Spleen (tissue), 11 donors: ENCODE results near the gene BACE2. TPM values are rescaled to one million over a fixed set of nuclear protein-coding genes. Genes with fewer than 3 reads are reported as not detected.
A peak's percentile ranks its signal among the peaks of the same experiment; 100 is the strongest.
"Not testable (repeated sequence)": the region's sequence is repeated elsewhere in the genome, so short reads cannot be mapped to it uniquely, and the experiment has no call there.

ENCODE experiments used
- DNase-seq: peaks from one replicate; pipeline ENCODE4 v3.0.0-alpha.2; 2020
- H3K27ac ChIP-seq, 8 donors: fragments of 200-600 bp; sonication (generic) in 7 of 8; 1 replicate in 4 of 8; 2 replicates in 4 of 8; pipeline versions ENCODE4 v1.5.0 to v1.8.0; 2016 to 2021; ENCODE audit warnings: inconsistent platforms in 4 of 8, mild to moderate bottlenecking in 4 of 8, moderate library complexity in 1 of 8
- H3K27me3 ChIP-seq, 7 donors: fragments of 200-600 bp; sonication (generic) in 6 of 7; replicated peaks in 1 of 7; 1 replicate in 4 of 7; 2 replicates in 3 of 7; pipeline versions ENCODE4 v1.5.0 to v1.8.0; 2016 to 2021; ENCODE audit warnings: inconsistent platforms in 3 of 7, mild to moderate bottlenecking in 1 of 7
- H3K36me3 ChIP-seq, 6 donors: fragments of 200-600 bp; sonication (generic) in 5 of 6; 1 replicate in 4 of 6; 2 replicates in 2 of 6; pipeline versions ENCODE4 v1.5.0 to v1.8.0; 2016 to 2021; ENCODE audit warnings: inconsistent platforms in 2 of 6
- H3K4me1 ChIP-seq, 6 donors: fragments of 200-600 bp; sonication (generic) in 5 of 6; 1 replicate in 3 of 6; 2 replicates in 3 of 6; pipeline versions ENCODE4 v1.5.0 to v1.8.0; 2016 to 2021; ENCODE audit warnings: inconsistent platforms in 3 of 6
- H3K4me3 ChIP-seq, 8 donors: fragments of 200-600 bp; sonication (generic) in 7 of 8; 1 replicate in 4 of 8; 2 replicates in 4 of 8; pipeline versions ENCODE4 v1.5.0 to v1.8.0; 2016 to 2021; ENCODE audit warnings: inconsistent platforms in 4 of 8, mild to moderate bottlenecking in 4 of 8, moderate library complexity in 2 of 8
- H3K9me3 ChIP-seq, 8 donors: fragments of 200-600 bp; sonication (generic) in 7 of 8; 1 replicate in 4 of 8; 2 replicates in 4 of 8; pipeline versions ENCODE4 v1.5.0 to v1.8.0; 2016 to 2021; ENCODE audit warnings: inconsistent platforms in 4 of 8
- POLR2A ChIP-seq, 3 donors: fragments of 450-650 bp; IDR thresholded peaks; one replicate each; pipeline ENCODE4 v1.5.1; 2017; ENCODE audit warnings: antibody characterized with exemption in 3 of 3, mild to moderate bottlenecking in 1 of 3
- POLR2AphosphoS5 ChIP-seq, 3 donors: sonication (generic); formaldehyde crosslinking; IDR thresholded peaks; one replicate each; pipeline ENCODE4 v1.5.1; 2017; ENCODE audit warnings: antibody characterized with exemption in 3 of 3
- WGBS, 5 donors: extraction: QIAGEN DNeasy Blood & Tissue Kit in 3 of 5; methylation state at CpG; one replicate each; pipeline versions ENCODE4 v1.1.5 to v1.1.7; 2013 to 2018; 5-methylcytosine and 5-hydroxymethylcytosine counted together
- intact Hi-C: fragments of 100-400 bp; cut with DNase I; formaldehyde crosslinking; loops from one replicate; pipeline ENCODE4 v1.15.0; 2023; ENCODE audit warnings: low total_unique reads
- polyA plus RNA-seq, 3 donors: library from polyadenylated mRNA; stranded (reverse); fragments of 200-250 nt; gene quantifications; one replicate each; pipeline ENCODE4 v1.2.1, GENCODE V29; 2013
- total RNA-seq, 7 donors: library from RNA; depleted of rRNA in 3 of 7; stranded (reverse); fragments of >200 nt in 3 of 7; fragmentation: NEBNext Ultra II Directional in 4 of 7; extraction: Animal tissue kit (Norgen Biotek cat#: 25700) in 4 of 7; gene quantifications; one replicate each; pipeline versions ENCODE4 v1.1.0 to v1.2.1, GENCODE V29; 2016 to 2021
- TF ChIP-seq, protein P1 (sequence below), 11 experiments: fragments of 200-600 bp in 7 of 11; fragments of 450-650 bp in 4 of 11; sonication (generic) in 4 of 11; IDR thresholded peaks in 8 of 11; conservative IDR thresholded peaks in 3 of 11; 1 replicate in 7 of 11; 2 replicates in 4 of 11; pipeline versions ENCODE4 v1.4.0 to v1.8.0; 2016 to 2021; ENCODE audit warnings: antibody characterized with exemption in 11 of 11, inconsistent platforms in 4 of 11, mild to moderate bottlenecking in 1 of 11
- donor health status: healthy with polysubstance abuse.
- donor health status: DM: no; HTN: no; CAD: no; lungs with moderate emphysema.
- donor health status: DM: no; HTN: no; CAD: no.
- donor health status: Bipolar disorder and iron deficiency.
- donor health status: healthy.
- donor health status: DM: no; HTN: no; CAD: no.
- donor health status: DM: yes; HTN: yes; CAD: no.

The BACE2 gene
- total and polyA plus RNA-seq, 10 donors: 19.4 to 54.7 (median 47.1) TPM

DNA sequence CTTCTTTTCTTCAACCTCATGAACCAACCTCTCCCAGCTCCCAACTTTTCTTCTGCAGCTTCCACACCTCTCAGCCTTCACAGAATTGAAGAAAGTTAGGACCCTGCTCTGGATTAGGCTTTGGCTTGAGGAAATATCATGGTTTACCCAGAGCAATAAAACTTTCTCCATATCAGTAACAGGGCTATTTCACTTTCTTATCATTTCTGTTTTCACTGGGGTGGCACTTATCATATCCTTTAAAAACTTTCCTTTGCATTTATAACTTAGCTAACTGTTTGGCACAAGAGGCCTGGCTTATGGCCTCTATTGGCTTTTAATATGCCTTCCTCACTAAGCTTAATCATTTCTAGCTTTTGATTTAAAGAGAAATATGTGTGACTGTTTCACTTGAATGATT is 139.3 kb downstream of the BACE2 start:
- no peak for DNase-seq
- Histone ChIP-seq H3K9me3 (peaks cover 0 to 19% (median 3%) of the 10 kb centered on the region in 8 donors), H3K4me1 (no peaks in the 10 kb centered on the region), H3K4me3 (no peak overlapping the region), H3K27me3 (peaks cover 0 to 35% (median 0%) of the 10 kb centered on the region in 7 donors), H3K36me3 (no peaks in the 10 kb centered on the region), H3K27ac (no peak overlapping the region)
- TF ChIP-seq POLR2A (IDR thresholded peaks at IDR 0.05) (no peak), POLR2AphosphoS5 (IDR thresholded peaks at IDR 0.05) (no peak)
- TF ChIP-seq, protein P1, sequence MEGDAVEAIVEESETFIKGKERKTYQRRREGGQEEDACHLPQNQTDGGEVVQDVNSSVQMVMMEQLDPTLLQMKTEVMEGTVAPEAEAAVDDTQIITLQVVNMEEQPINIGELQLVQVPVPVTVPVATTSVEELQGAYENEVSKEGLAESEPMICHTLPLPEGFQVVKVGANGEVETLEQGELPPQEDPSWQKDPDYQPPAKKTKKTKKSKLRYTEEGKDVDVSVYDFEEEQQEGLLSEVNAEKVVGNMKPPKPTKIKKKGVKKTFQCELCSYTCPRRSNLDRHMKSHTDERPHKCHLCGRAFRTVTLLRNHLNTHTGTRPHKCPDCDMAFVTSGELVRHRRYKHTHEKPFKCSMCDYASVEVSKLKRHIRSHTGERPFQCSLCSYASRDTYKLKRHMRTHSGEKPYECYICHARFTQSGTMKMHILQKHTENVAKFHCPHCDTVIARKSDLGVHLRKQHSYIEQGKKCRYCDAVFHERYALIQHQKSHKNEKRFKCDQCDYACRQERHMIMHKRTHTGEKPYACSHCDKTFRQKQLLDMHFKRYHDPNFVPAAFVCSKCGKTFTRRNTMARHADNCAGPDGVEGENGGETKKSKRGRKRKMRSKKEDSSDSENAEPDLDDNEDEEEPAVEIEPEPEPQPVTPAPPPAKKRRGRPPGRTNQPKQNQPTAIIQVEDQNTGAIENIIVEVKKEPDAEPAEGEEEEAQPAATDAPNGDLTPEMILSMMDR (IDR thresholded peaks at IDR 0.05 in 8 of 11, conservative IDR thresholded peaks at IDR 0.05 in 3 of 11): no peak
- intact Hi-C loops: no loop called here

DNA sequence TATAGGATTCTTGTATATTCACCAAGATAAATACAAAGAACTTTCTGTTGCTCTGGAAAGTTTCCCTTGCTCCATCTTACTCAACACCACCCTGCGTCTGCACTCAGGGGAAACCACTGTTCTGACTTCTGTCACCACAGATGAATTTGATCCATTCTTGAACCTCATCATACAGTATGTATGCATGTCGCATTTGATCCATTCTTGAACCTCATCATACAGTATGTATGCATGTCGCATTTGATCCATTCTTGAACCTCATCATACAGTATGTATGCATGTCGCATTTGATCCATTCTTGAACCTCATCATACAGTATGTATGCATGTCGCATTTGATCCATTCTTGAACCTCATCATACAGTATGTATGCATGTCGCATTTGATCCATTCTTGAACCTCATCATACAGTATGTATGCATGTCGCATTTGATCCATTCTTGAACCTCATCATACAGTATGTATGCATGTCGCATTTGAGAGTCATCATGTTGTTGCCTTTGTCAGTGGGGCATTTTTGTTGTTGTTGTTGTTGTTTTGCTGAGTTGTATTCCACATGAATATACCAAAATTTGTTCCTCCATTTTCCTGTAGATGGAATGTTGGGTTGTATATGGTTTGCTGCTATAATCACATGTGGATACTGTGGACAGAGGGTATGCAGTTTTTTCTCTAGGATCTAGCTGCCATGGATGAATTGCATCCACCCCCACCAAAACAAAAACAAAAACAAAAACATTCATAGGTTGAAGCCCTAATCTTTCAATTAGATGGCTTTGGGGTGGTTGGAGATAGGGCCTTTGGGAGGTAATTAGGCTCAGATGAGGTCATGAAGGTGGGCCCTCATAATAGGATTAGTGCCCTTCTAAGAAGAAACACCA is 145.6 kb downstream of the BACE2 start:
- DNase-seq, H3K4me3 ChIP-seq, H3K27ac ChIP-seq, H3K36me3 ChIP-seq, H3K9me3 ChIP-seq, intact Hi-C loops: not testable (repeated sequence)
- WGBS, 5 donors: 87 to 98% (median 96%) methylated on average over 4 to 6 of the region's 8 CpGs
- Histone ChIP-seq H3K4me1 (peaks cover 3 to 21% (median 14%) of the 10 kb centered on the region in 6 donors), H3K27me3 (peaks cover 0 to 62% (median 13%) of the 10 kb centered on the region in 7 donors)

- H3K9me3 ChIP-seq: no peaks in the 10 kb centered on the region
- 90 to 97% (median 95%) methylated on average over 6 of the region's 6 CpGs for WGBS, 5 donors
- H3K4me1 ChIP-seq: peaks cover 3 to 21% (median 14%) of the 10 kb centered on the region in 6 donors
- peak overlapping the region in 1 of 8 donors; percentile 62 for H3K4me3 ChIP-seq
- H3K27me3 ChIP-seq: peaks cover 0 to 46% (median 13%) of the 10 kb centered on the region in 7 donors
- no peak for TF ChIP-seq POLR2AphosphoS5 (IDR thresholded peaks at IDR 0.05)
- TF ChIP-seq POLR2A (IDR thresholded peaks at IDR 0.05): no peak
- TF ChIP-seq, protein P1 (IDR thresholded peaks at IDR 0.05 in 8 of 11, conservative IDR thresholded peaks at IDR 0.05 in 3 of 11): no peak
- intact Hi-C loops: no loop called here
- no peaks in the 10 kb centered on the region for H3K36me3 ChIP-seq
- H3K27ac ChIP-seq: no peak overlapping the region
- no peak for DNase-seq
Observed at GRCh38 chr21:41315726-41316125, 147.8 kb downstream of the BACE2 start.

- Histone ChIP-seq H3K9me3 (no peaks in the 10 kb centered on the region), H3K4me1 (peaks cover 3 to 21% (median 14%) of the 10 kb centered on the region in 6 donors), H3K27ac (no peak within 1 kb of the TSS), H3K27me3 (peaks cover 0 to 43% (median 13%) of the 10 kb centered on the region in 7 donors), H3K4me3 (peak within 1 kb of the TSS in 7 of 8 donors; percentile 21 to 62 (median 25)), H3K36me3 (no peaks in the 10 kb centered on the region)
- TF ChIP-seq, protein P1 (IDR thresholded peaks at IDR 0.05 in 8 of 11, conservative IDR thresholded peaks at IDR 0.05 in 3 of 11): no peak
- TF ChIP-seq POLR2AphosphoS5 (IDR thresholded peaks at IDR 0.05) (peak in 2 of 3 donors; percentile 12 to 22), POLR2A (IDR thresholded peaks at IDR 0.05) (no peak)
- WGBS, 5 donors: 10 to 25% (median 11%) methylated on average over 23 to 55 of the region's 55 CpGs
- intact Hi-C loops: no loop called here
- DNase-seq: no peak
Observed at GRCh38 chr21:41316200-41317062, 148.5 kb downstream of the BACE2 start, which contains the start of gene FAM3B. Gene FAM3B, plus strand, starts transcription at chr21:41316801. Its CDS starts 79 bp downstream, at chr21:41316880.
